GM21515 (cell line): ENCODE results near the gene TTR.

ENCODE experiments used
- ATAC-seq: cut with Tn5 transposase; IDR thresholded peaks from one replicate; pipeline ENCODE4 v1.9.1; 2021; ENCODE audit not compliant: unreplicated experiment

Gene TTR

GRCh38 chr18:31591628-31592027 lies at the start of gene TTR:
Gene TTR, plus strand, starts transcription at chr18:31591877. Its CDS starts 26 bp downstream, at chr18:31591903.
- ATAC-seq = no peak

GRCh38 chr18:31546476-31546875 lies 45.2 kb upstream of the TTR start:
- no peak for ATAC-seq

- ATAC-seq = no peak
These were observed 42.8 kb upstream of the TTR start for GRCh38 chr18:31548853-31549252.

- no peak for ATAC-seq
These were observed 42.3 kb upstream of the TTR start for GRCh38 chr18:31549416-31549815.

- ATAC-seq = no peak
These were observed 39.8 kb upstream of the TTR start for GRCh38 chr18:31551883-31552282.

- no peak for ATAC-seq
These were observed 37.9 kb upstream of the TTR start for GRCh38 chr18:31553800-31554199.

GRCh38 chr18:31554776-31555175 lies 36.9 kb upstream of the TTR start:
- no peak for ATAC-seq

GRCh38 chr18:31555971-31556747 lies 35.5 kb upstream of the TTR start:
- ATAC-seq = no peak

- ATAC-seq = no peak
These were observed 34.2 kb upstream of the TTR start for GRCh38 chr18:31557446-31557845.

GRCh38 chr18:31558567-31558966 lies 33.1 kb upstream of the TTR start:
- ATAC-seq = no peak

GRCh38 chr18:31562726-31563125 lies 29.0 kb upstream of the TTR start:
- ATAC-seq = no peak

GRCh38 chr18:31563778-31564177 lies 27.9 kb upstream of the TTR start:
- no peak for ATAC-seq

GRCh38 chr18:31565345-31565744 lies 26.3 kb upstream of the TTR start:
- no peak for ATAC-seq

- ATAC-seq = no peak
These were observed 25.7 kb upstream of the TTR start for GRCh38 chr18:31565782-31566512.

GRCh38 chr18:31566576-31567306 lies 24.9 kb upstream of the TTR start:
- no peak for ATAC-seq

- ATAC-seq = no peak
These were observed 19.3 kb upstream of the TTR start for GRCh38 chr18:31572368-31572767.

- ATAC-seq = no peak
These were observed 18.6 kb upstream of the TTR start for GRCh38 chr18:31573051-31573450.

- ATAC-seq = no peak
These were observed 17.3 kb upstream of the TTR start for GRCh38 chr18:31574359-31574758.

GRCh38 chr18:31575515-31576257 lies 16.0 kb upstream of the TTR start:
- no peak for ATAC-seq

- peak; percentile 65 for ATAC-seq
These were observed 15.0 kb upstream of the TTR start for GRCh38 chr18:31576670-31577069.

GRCh38 chr18:31577195-31577594 lies 14.5 kb upstream of the TTR start:
- no peak for ATAC-seq
